ENCODE data around the gene ICAM3.

The ICAM3 gene

GRCh38 chr19:10321874-10322835, 17.3 kb downstream of the ICAM3 start:
- in situ Hi-C loops (cut with HindIII; ENCODE audit: low pct_unique_long_range_greater_than_20kb, low sequenced_read_pairs) = no loop called here

GRCh38 chr19:10321417-10321797, 18.0 kb downstream of the ICAM3 start:
- no peak for DNase-seq (ENCODE audit: low read depth in 1 of 2, low spot score in 1 of 2)
- in situ Hi-C loops (cut with HindIII; ENCODE audit: low pct_unique_long_range_greater_than_20kb, low sequenced_read_pairs) = no loop called here
- no peak for TF ChIP-seq JUND (IDR thresholded peaks at IDR 0.05; ENCODE audit: low read depth)

More at GRCh38 chr19:10321874-10322835, 17.3 kb downstream of the ICAM3 start:
- no peak for DNase-seq (ENCODE audit: low read depth in 1 of 2, low spot score in 1 of 2)
- TF ChIP-seq JUND (IDR thresholded peaks at IDR 0.05; ENCODE audit: low read depth) = no peak

- DNase-seq (ENCODE audit: low read depth in 1 of 2, low spot score in 1 of 2) = no peak
- in situ Hi-C loops (cut with HindIII; ENCODE audit: low pct_unique_long_range_greater_than_20kb, low sequenced_read_pairs) = no loop called here
- TF ChIP-seq JUND (IDR thresholded peaks at IDR 0.05; ENCODE audit: low read depth) = no peak
Observed at GRCh38 chr19:10320602-10321416, 18.6 kb downstream of the ICAM3 start.

GRCh38 chr19:10318807-10319682, 20.4 kb downstream of the ICAM3 start:
- TF ChIP-seq JUND (IDR thresholded peaks at IDR 0.05; ENCODE audit: low read depth) = no peak
- no peak for DNase-seq (ENCODE audit: low read depth in 1 of 2, low spot score in 1 of 2)
- in situ Hi-C loops (cut with HindIII; ENCODE audit: low pct_unique_long_range_greater_than_20kb, low sequenced_read_pairs) = no loop called here

GRCh38 chr19:10317857-10318462, 21.5 kb downstream of the ICAM3 start:
- in situ Hi-C loops (cut with HindIII; ENCODE audit: low pct_unique_long_range_greater_than_20kb, low sequenced_read_pairs) = no loop called here
- TF ChIP-seq JUND (IDR thresholded peaks at IDR 0.05; ENCODE audit: low read depth) = no peak
- DNase-seq (ENCODE audit: low read depth in 1 of 2, low spot score in 1 of 2) = no peak

GRCh38 chr19:10317045-10317856, 22.2 kb downstream of the ICAM3 start:
- in situ Hi-C loops (cut with HindIII; ENCODE audit: low pct_unique_long_range_greater_than_20kb, low sequenced_read_pairs) = no loop called here
- no peak for TF ChIP-seq JUND (IDR thresholded peaks at IDR 0.05; ENCODE audit: low read depth)
- DNase-seq (ENCODE audit: low read depth in 1 of 2, low spot score in 1 of 2) = no peak

- TF ChIP-seq JUND (IDR thresholded peaks at IDR 0.05; ENCODE audit: low read depth) = no peak
- no peak for DNase-seq (ENCODE audit: low read depth in 1 of 2, low spot score in 1 of 2)
- in situ Hi-C loops (cut with HindIII; ENCODE audit: low pct_unique_long_range_greater_than_20kb, low sequenced_read_pairs) = no loop called here
Observed at GRCh38 chr19:10316229-10317044, 23.0 kb downstream of the ICAM3 start.

GRCh38 chr19:10315335-10316214, 23.8 kb downstream of the ICAM3 start, which contains the start of gene FDX2:
Gene FDX2 (minus strand): TSS chr19:10316015. CDS start chr19:10315996, 19 bp downstream.
- in situ Hi-C loops (cut with HindIII; ENCODE audit: low pct_unique_long_range_greater_than_20kb, low sequenced_read_pairs) = no loop called here
- DNase-seq (ENCODE audit: low read depth in 1 of 2, low spot score in 1 of 2) = peak; percentile 87
- no peak for TF ChIP-seq JUND (IDR thresholded peaks at IDR 0.05; ENCODE audit: low read depth)

GRCh38 chr19:10309423-10309822, 30.0 kb downstream of the ICAM3 start, which contains the start of gene ZGLP1:
Gene ZGLP1 (minus strand): TSS chr19:10309815.
- in situ Hi-C loops (cut with HindIII; ENCODE audit: low pct_unique_long_range_greater_than_20kb, low sequenced_read_pairs) = no loop called here
- no peak for TF ChIP-seq JUND (IDR thresholded peaks at IDR 0.05; ENCODE audit: low read depth)
- no peak for DNase-seq (ENCODE audit: low read depth in 1 of 2, low spot score in 1 of 2)

Data from T47D (cell line).